Astrocyte (in vitro differentiated cells and primary cell): Measurements from ENCODE around the gene MFN2. TPM values are rescaled to one million over a fixed set of nuclear protein-coding genes. Genes with fewer than 3 reads are reported as not detected.

ENCODE experiments used
- DNase-seq: peaks from one replicate; pipeline ENCODE4 v3.0.0-alpha.2; 2010; ENCODE audit warnings: low read depth
- FAIRE-seq: peaks from 2 replicates; lab custom pipeline; 2011; peaks lifted over from hg19 to GRCh38; lab: Jason Lieb, UNC
- H2AFZ ChIP-seq: 2 replicates; pipeline ENCODE4 v1.6.0; 2012; ENCODE audit warnings: low read depth, low read length, inconsistent platforms
- H3K27ac ChIP-seq: 2 replicates; pipeline ENCODE4 v1.5.1; 2011; ENCODE audit warnings: low read depth, low read length, inconsistent platforms
- H3K27me3 ChIP-seq: 2 replicates; pipeline ENCODE4 v1.6.0; 2011; ENCODE audit warnings: low read length, inconsistent platforms; ENCODE audit not compliant: insufficient read depth
- H3K36me3 ChIP-seq: 2 replicates; pipeline ENCODE4 v1.5.1; 2011; ENCODE audit warnings: low read length, inconsistent platforms; ENCODE audit not compliant: insufficient read depth
- H3K4me1 ChIP-seq: 2 replicates; pipeline ENCODE4 v1.5.1; 2011; ENCODE audit warnings: low read length, inconsistent platforms; ENCODE audit not compliant: insufficient read depth
- H3K4me2 ChIP-seq: 2 replicates; pipeline ENCODE4 v1.6.0; 2012; ENCODE audit warnings: low read length, inconsistent platforms
- H3K4me3 ChIP-seq: 2 replicates; pipeline ENCODE4 v1.5.1; 2011; ENCODE audit warnings: low read depth, mild to moderate bottlenecking, low read length, inconsistent platforms; ENCODE audit not compliant: insufficient read depth
- H3K79me2 ChIP-seq: 2 replicates; pipeline ENCODE4 v1.6.0; 2012; ENCODE audit warnings: mild to moderate bottlenecking, low read length, inconsistent platforms; ENCODE audit not compliant: insufficient read depth
- H3K9ac ChIP-seq: 2 replicates; pipeline ENCODE4 v1.6.0; 2012; ENCODE audit warnings: mild to moderate bottlenecking, low read length, inconsistent platforms
- H3K9me3 ChIP-seq: 2 replicates; pipeline ENCODE4 v1.5.1; 2012; ENCODE audit warnings: low read depth, mild to moderate bottlenecking, low read length, inconsistent platforms; ENCODE audit not compliant: insufficient read depth
- H4K20me1 ChIP-seq: 2 replicates; pipeline ENCODE4 v1.6.0; 2012; ENCODE audit warnings: low read length, inconsistent platforms; ENCODE audit not compliant: insufficient read depth
- H3K27ac Mint-ChIP-seq: one replicate; pipeline ENCODE4 v1.8.0; 2021; ENCODE audit warnings: mild to moderate bottlenecking, mixed read lengths; ENCODE audit not compliant: unreplicated experiment
- H3K27me3 Mint-ChIP-seq: one replicate; pipeline ENCODE4 v1.8.0; 2021; ENCODE audit warnings: low read depth, mixed read lengths; ENCODE audit not compliant: unreplicated experiment
- H3K36me3 Mint-ChIP-seq: one replicate; pipeline ENCODE4 v1.8.0; 2021; ENCODE audit warnings: low read depth, mixed read lengths; ENCODE audit not compliant: unreplicated experiment
- H3K4me1 Mint-ChIP-seq: one replicate; pipeline ENCODE4 v1.8.0; 2021; ENCODE audit warnings: low read depth, mixed read lengths; ENCODE audit not compliant: unreplicated experiment
- H3K4me3 Mint-ChIP-seq: one replicate; pipeline ENCODE4 v1.8.0; 2021; ENCODE audit warnings: mild to moderate bottlenecking, moderate library complexity, mixed read lengths; ENCODE audit not compliant: unreplicated experiment
- H3K9me3 Mint-ChIP-seq: one replicate; pipeline ENCODE4 v1.8.0; 2021; ENCODE audit warnings: mild to moderate bottlenecking, mixed read lengths; ENCODE audit not compliant: unreplicated experiment
- CTCF ChIP-seq: IDR thresholded peaks from 2 replicates; pipeline ENCODE4 v1.5.1; 2011; ENCODE audit warnings: low read depth, mild to moderate bottlenecking, inconsistent platforms, low read length, moderate library complexity; ENCODE audit not compliant: insufficient read depth
- EZH2 ChIP-seq: IDR thresholded peaks from 2 replicates; pipeline ENCODE4 v1.6.1; 2012; ENCODE audit warnings: mild to moderate bottlenecking, low read length, inconsistent platforms; ENCODE audit not compliant: insufficient read depth
- total RNA-seq: library from RNA; stranded (reverse); gene quantifications from 2 replicates; pipeline ENCODE4 v1.2.1, GENCODE V29; 2021

The MFN2 gene
- total RNA-seq, 1 donor from 2014 or later, result 75.5 TPM

GRCh38 chr1:12015001-12015491 lies 34.8 kb downstream of the MFN2 start:
- Histone ChIP-seq H4K20me1 (peaks cover 8% of the 10 kb centered on the region), H2AFZ (no peak overlapping the region), H3K4me1 (peaks cover 15% of the 10 kb centered on the region), H3K79me2 (peaks cover 6% of the 10 kb centered on the region), H3K4me3 (no peak overlapping the region), H3K27me3 (no peaks in the 10 kb centered on the region), H3K9ac (peak overlapping the region; percentile 41), H3K9me3 (no peaks in the 10 kb centered on the region), H3K36me3 (peaks cover 8% of the 10 kb centered on the region), H3K4me2 (no peak overlapping the region), H3K27ac (peak overlapping the region; percentile 59)
- peaks cover 10% of the 10 kb centered on the region for H3K4me1 Mint-ChIP-seq
- no peak for DNase-seq
- peak overlapping the region; percentile 63 for H3K27ac Mint-ChIP-seq
- no peaks in the 10 kb centered on the region for H3K9me3 Mint-ChIP-seq
- H3K36me3 Mint-ChIP-seq, result peaks cover 7% of the 10 kb centered on the region
- TF ChIP-seq CTCF (no peak), EZH2 (no peak)
- no peak for FAIRE-seq
- H3K4me3 Mint-ChIP-seq, result no peak overlapping the region
- H3K27me3 Mint-ChIP-seq, result no peaks in the 10 kb centered on the region

GRCh38 chr1:12015499-12015898 lies 35.3 kb downstream of the MFN2 start:
- H3K27ac ChIP-seq, result no peak overlapping the region
- Mint-ChIP-seq H3K4me1 (peaks cover 10% of the 10 kb centered on the region), H3K9me3 (no peaks in the 10 kb centered on the region), H3K4me3 (no peak overlapping the region), H3K36me3 (peaks cover 5% of the 10 kb centered on the region), H3K27me3 (no peaks in the 10 kb centered on the region), H3K27ac (no peak overlapping the region)
- H3K4me2 ChIP-seq, result no peak overlapping the region
- peaks cover 19% of the 10 kb centered on the region for H3K4me1 ChIP-seq
- TF ChIP-seq CTCF (no peak), EZH2 (no peak)
- peaks cover 8% of the 10 kb centered on the region for H4K20me1 ChIP-seq
- no peaks in the 10 kb centered on the region for H3K9me3 ChIP-seq
- DNase-seq (no peak), FAIRE-seq (no peak)
- H3K4me3 ChIP-seq, result no peak overlapping the region
- H2AFZ ChIP-seq, result no peak overlapping the region
- peaks cover 6% of the 10 kb centered on the region for H3K36me3 ChIP-seq
- H3K9ac ChIP-seq, result no peak overlapping the region
- H3K79me2 ChIP-seq, result peaks cover 10% of the 10 kb centered on the region
- no peaks in the 10 kb centered on the region for H3K27me3 ChIP-seq

- DNase-seq, result no peak
- Histone ChIP-seq H3K4me1 (peaks cover 19% of the 10 kb centered on the region), H3K9ac (no peak overlapping the region), H3K4me3 (no peak overlapping the region), H3K27me3 (no peaks in the 10 kb centered on the region), H3K4me2 (no peak overlapping the region), H3K79me2 (peaks cover 16% of the 10 kb centered on the region), H2AFZ (no peak overlapping the region), H4K20me1 (peaks cover 8% of the 10 kb centered on the region), H3K36me3 (peaks cover 5% of the 10 kb centered on the region), H3K9me3 (no peaks in the 10 kb centered on the region), H3K27ac (no peak overlapping the region)
- Mint-ChIP-seq H3K36me3 (peaks cover 5% of the 10 kb centered on the region), H3K4me1 (peaks cover 10% of the 10 kb centered on the region), H3K9me3 (no peaks in the 10 kb centered on the region), H3K27me3 (no peaks in the 10 kb centered on the region), H3K27ac (no peak overlapping the region), H3K4me3 (no peak overlapping the region)
- FAIRE-seq, result no peak
- TF ChIP-seq CTCF (no peak), EZH2 (no peak)
Observed at GRCh38 chr1:12016182-12016581, 35.9 kb downstream of the MFN2 start.
